GM21576 (cell line): ENCODE data around the gene TEX22.

ENCODE experiments used
- ATAC-seq: cut with Tn5 transposase; IDR thresholded peaks from one replicate; pipeline ENCODE4 v1.9.1; 2021; ENCODE audit warnings: mild to moderate bottlenecking, moderate library complexity; ENCODE audit not compliant: unreplicated experiment

Gene TEX22

GRCh38 chr14:105419195-105420091 is 21.1 kb downstream of the TEX22 start, which contains the start of gene MTA1:
TSS of gene MTA1 (plus strand) at chr14:105419827. CDS start at chr14:105420036, 209 bp downstream.
- ATAC-seq, result no peak

GRCh38 chr14:105420101-105420973 is 22.0 kb downstream of the TEX22 start:
- ATAC-seq, result no peak

- no peak for ATAC-seq
These were observed 22.8 kb downstream of the TEX22 start for GRCh38 chr14:105420974-105421674.

GRCh38 chr14:105421723-105422615 is 23.6 kb downstream of the TEX22 start:
- no peak for ATAC-seq

GRCh38 chr14:105422695-105423487 is 24.6 kb downstream of the TEX22 start:
- ATAC-seq, result no peak

GRCh38 chr14:105423488-105424195 is 25.3 kb downstream of the TEX22 start:
- ATAC-seq, result no peak

GRCh38 chr14:105424861-105425260 is 26.5 kb downstream of the TEX22 start:
- ATAC-seq, result no peak

GRCh38 chr14:105425823-105426247 is 27.5 kb downstream of the TEX22 start:
- no peak for ATAC-seq

- no peak for ATAC-seq
These were observed 28.2 kb downstream of the TEX22 start for GRCh38 chr14:105426416-105427130.

GRCh38 chr14:105427412-105427811 is 29.1 kb downstream of the TEX22 start:
- ATAC-seq, result no peak

GRCh38 chr14:105427936-105428485 is 29.7 kb downstream of the TEX22 start:
- no peak for ATAC-seq

- ATAC-seq, result no peak
These were observed 31.7 kb downstream of the TEX22 start for GRCh38 chr14:105430042-105430441.

GRCh38 chr14:105430565-105430964 is 32.2 kb downstream of the TEX22 start:
- no peak for ATAC-seq

- ATAC-seq, result no peak
These were observed 32.9 kb downstream of the TEX22 start for GRCh38 chr14:105431256-105431655.

- ATAC-seq, result no peak
These were observed 34.3 kb downstream of the TEX22 start for GRCh38 chr14:105432657-105433056.

GRCh38 chr14:105433161-105433605 is 34.8 kb downstream of the TEX22 start:
- ATAC-seq, result no peak

- no peak for ATAC-seq
These were observed 38.1 kb downstream of the TEX22 start for GRCh38 chr14:105436402-105436801.
